A549 (cell line): ENCODE results near the gene FBN2.

Experiments
- EHMT2 ChIP-seq: fragments of 200-600 bp; sonication (generic); IDR thresholded peaks from 2 replicates; pipeline ENCODE4 v1.6.1; 2016; ENCODE audit warnings: antibody characterized with exemption, low read depth, mild to moderate bottlenecking, moderate library complexity
- EP300 ChIP-seq, 2 experiments: fragments of >200 bp; sonication (Bioruptor Twin); formaldehyde crosslinking; IDR thresholded peaks; 2 replicates in 1 of 2; 3 replicates in 1 of 2; pipeline ENCODE4 v1.6.1; 2016 to 2017
- ESRRA ChIP-seq: fragments of 150-350 bp; IDR thresholded peaks from 2 replicates; pipeline ENCODE4 v1.6.1; 2014; ENCODE audit warnings: mild to moderate bottlenecking, low read length, borderline replicate concordance
- POLR2A ChIP-seq: IDR thresholded peaks from 2 replicates; pipeline ENCODE4 v1.6.1; 2012; ENCODE audit warnings: mild to moderate bottlenecking, low read length
- RAD21 ChIP-seq, 2 experiments: fragments of >200 bp in 1 of 2; sonication (Bioruptor Twin) in 1 of 2; formaldehyde crosslinking in 1 of 2; IDR thresholded peaks in 1 of 2; conservative IDR thresholded peaks in 1 of 2; 2 replicates in 1 of 2; 3 replicates in 1 of 2; pipeline ENCODE4 v1.6.1; 2012 to 2018; ENCODE audit warnings: inconsistent platforms in 1 of 2
- RCOR1 ChIP-seq: fragments of 150-350 bp; IDR thresholded peaks from 2 replicates; pipeline ENCODE4 v1.6.1; 2014; ENCODE audit warnings: antibody characterized with exemption, low read length, low read depth
- RFX5 ChIP-seq: fragments of 450-650 bp; IDR thresholded peaks from 2 replicates; pipeline ENCODE4 v1.7.1; 2014; ENCODE audit warnings: antibody characterized with exemption, mild to moderate bottlenecking, moderate library complexity
- ZFP36 ChIP-seq: fragments of 450-650 bp; IDR thresholded peaks from 2 replicates; pipeline ENCODE4 v1.6.1; 2014; ENCODE audit warnings: borderline replicate concordance; ENCODE audit not compliant: partially characterized antibody
- TF ChIP-seq, protein P1 (sequence below): fragments of >200 bp; sonication (Bioruptor Twin); formaldehyde crosslinking; IDR thresholded peaks from 3 replicates; pipeline ENCODE4 v1.5.1; 2016
- TF ChIP-seq, protein P2 (sequence below): fragments of >200 bp; sonication (Bioruptor Twin); formaldehyde crosslinking; IDR thresholded peaks from 3 replicates; pipeline ENCODE4 v1.6.1; 2016
- TF ChIP-seq, protein P3 (sequence below): fragments of 200-600 bp; sonication (generic); IDR thresholded peaks from 2 replicates; pipeline ENCODE4 v1.6.1; 2016; ENCODE audit warnings: antibody characterized with exemption, mild to moderate bottlenecking, moderate library complexity
- TF ChIP-seq, protein P4 (sequence below): fragments of 450-650 bp; IDR thresholded peaks from 2 replicates; pipeline ENCODE4 v1.6.1; 2014; ENCODE audit warnings: antibody characterized with exemption

DNA sequence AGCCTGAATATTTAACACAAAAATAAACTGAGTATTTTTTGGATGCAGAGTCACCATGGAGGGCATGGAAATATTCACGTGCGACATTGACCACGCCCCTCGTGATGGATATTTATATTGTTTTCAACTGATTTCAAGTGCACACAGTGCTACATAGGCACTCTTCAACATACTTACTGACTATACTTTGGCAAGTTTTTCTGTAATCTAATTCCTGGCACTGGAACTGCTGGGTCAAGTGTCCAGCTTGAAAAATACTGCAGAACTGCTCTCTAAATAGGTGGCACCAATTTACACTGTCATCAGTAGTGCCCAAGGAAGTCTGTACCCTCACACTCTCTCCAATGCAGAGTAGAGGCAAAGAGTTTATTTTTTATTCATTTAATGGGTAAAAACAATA is 65.1 kb downstream of the FBN2 start:
- TF ChIP-seq, protein P1, sequence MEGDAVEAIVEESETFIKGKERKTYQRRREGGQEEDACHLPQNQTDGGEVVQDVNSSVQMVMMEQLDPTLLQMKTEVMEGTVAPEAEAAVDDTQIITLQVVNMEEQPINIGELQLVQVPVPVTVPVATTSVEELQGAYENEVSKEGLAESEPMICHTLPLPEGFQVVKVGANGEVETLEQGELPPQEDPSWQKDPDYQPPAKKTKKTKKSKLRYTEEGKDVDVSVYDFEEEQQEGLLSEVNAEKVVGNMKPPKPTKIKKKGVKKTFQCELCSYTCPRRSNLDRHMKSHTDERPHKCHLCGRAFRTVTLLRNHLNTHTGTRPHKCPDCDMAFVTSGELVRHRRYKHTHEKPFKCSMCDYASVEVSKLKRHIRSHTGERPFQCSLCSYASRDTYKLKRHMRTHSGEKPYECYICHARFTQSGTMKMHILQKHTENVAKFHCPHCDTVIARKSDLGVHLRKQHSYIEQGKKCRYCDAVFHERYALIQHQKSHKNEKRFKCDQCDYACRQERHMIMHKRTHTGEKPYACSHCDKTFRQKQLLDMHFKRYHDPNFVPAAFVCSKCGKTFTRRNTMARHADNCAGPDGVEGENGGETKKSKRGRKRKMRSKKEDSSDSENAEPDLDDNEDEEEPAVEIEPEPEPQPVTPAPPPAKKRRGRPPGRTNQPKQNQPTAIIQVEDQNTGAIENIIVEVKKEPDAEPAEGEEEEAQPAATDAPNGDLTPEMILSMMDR: no peak
- no peak for TF ChIP-seq EHMT2
- no peak for TF ChIP-seq RFX5
- TF ChIP-seq ZFP36: no peak
- TF ChIP-seq POLR2A: no peak
- no peak for TF ChIP-seq ESRRA
- no peak for TF ChIP-seq RCOR1
- TF ChIP-seq EP300 (IDR thresholded peaks at IDR 0.05): no peak
- TF ChIP-seq, protein P2, sequence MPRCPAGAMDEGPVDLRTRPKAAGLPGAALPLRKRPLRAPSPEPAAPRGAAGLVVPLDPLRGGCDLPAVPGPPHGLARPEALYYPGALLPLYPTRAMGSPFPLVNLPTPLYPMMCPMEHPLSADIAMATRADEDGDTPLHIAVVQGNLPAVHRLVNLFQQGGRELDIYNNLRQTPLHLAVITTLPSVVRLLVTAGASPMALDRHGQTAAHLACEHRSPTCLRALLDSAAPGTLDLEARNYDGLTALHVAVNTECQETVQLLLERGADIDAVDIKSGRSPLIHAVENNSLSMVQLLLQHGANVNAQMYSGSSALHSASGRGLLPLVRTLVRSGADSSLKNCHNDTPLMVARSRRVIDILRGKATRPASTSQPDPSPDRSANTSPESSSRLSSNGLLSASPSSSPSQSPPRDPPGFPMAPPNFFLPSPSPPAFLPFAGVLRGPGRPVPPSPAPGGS: no peak
- TF ChIP-seq, protein P3, sequence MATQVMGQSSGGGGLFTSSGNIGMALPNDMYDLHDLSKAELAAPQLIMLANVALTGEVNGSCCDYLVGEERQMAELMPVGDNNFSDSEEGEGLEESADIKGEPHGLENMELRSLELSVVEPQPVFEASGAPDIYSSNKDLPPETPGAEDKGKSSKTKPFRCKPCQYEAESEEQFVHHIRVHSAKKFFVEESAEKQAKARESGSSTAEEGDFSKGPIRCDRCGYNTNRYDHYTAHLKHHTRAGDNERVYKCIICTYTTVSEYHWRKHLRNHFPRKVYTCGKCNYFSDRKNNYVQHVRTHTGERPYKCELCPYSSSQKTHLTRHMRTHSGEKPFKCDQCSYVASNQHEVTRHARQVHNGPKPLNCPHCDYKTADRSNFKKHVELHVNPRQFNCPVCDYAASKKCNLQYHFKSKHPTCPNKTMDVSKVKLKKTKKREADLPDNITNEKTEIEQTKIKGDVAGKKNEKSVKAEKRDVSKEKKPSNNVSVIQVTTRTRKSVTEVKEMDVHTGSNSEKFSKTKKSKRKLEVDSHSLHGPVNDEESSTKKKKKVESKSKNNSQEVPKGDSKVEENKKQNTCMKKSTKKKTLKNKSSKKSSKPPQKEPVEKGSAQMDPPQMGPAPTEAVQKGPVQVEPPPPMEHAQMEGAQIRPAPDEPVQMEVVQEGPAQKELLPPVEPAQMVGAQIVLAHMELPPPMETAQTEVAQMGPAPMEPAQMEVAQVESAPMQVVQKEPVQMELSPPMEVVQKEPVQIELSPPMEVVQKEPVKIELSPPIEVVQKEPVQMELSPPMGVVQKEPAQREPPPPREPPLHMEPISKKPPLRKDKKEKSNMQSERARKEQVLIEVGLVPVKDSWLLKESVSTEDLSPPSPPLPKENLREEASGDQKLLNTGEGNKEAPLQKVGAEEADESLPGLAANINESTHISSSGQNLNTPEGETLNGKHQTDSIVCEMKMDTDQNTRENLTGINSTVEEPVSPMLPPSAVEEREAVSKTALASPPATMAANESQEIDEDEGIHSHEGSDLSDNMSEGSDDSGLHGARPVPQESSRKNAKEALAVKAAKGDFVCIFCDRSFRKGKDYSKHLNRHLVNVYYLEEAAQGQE: no peak
- TF ChIP-seq RAD21 (conservative IDR thresholded peaks at IDR 0.05 in 1 of 2, IDR thresholded peaks at IDR 0.05 in 1 of 2): no peak
- TF ChIP-seq, protein P4, sequence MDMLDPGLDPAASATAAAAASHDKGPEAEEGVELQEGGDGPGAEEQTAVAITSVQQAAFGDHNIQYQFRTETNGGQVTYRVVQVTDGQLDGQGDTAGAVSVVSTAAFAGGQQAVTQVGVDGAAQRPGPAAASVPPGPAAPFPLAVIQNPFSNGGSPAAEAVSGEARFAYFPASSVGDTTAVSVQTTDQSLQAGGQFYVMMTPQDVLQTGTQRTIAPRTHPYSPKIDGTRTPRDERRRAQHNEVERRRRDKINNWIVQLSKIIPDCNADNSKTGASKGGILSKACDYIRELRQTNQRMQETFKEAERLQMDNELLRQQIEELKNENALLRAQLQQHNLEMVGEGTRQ: no peak
